B cell (primary cell): ENCODE data around the gene CD163. TPM values are rescaled to one million over a fixed set of nuclear protein-coding genes. Genes with fewer than 3 reads are reported as not detected.
"Not testable (repeated sequence)": the region's sequence is repeated elsewhere in the genome, so short reads cannot be mapped to it uniquely, and the experiment has no call there.

Experiments used
- ATAC-seq: fragments of 200-7000 bp; cut with Tn5 transposase; one replicate; pipeline ENCODE4 v1.10.0; 2021; ENCODE audit warnings: low read depth, mild to moderate bottlenecking, moderate number of reproducible peaks, moderate library complexity
- CTCF ChIA-PET: fragments of 350-600 bp; sonication (Branson Sonifier 250); formaldehyde crosslinking; loops from one replicate; lab custom pipeline; 2021; ENCODE audit warnings: antibody characterized with exemption, inconsistent platforms; lab: Charles Lee
- POLR2A ChIA-PET: fragments of 350-600 bp; sonication (Branson Sonifier 250); formaldehyde crosslinking; loops from one replicate; lab custom pipeline; 2021; ENCODE audit warnings: antibody characterized with exemption; lab: Charles Lee
- DNase-seq: peaks from one replicate; pipeline ENCODE4 v3.0.0; 2013
- H2AFZ ChIP-seq: 2 replicates; pipeline ENCODE4 v1.6.1; 2012; ENCODE audit warnings: mild to moderate bottlenecking, low read depth, low read length; ENCODE audit not compliant: insufficient read depth, poor library complexity, severe bottlenecking
- H3K27ac ChIP-seq, 2 donors: 1 replicate in 1 of 2; 2 replicates in 1 of 2; pipeline ENCODE4 v1.5.1; 2012 to 2013; ENCODE audit warnings: low read length in 2 of 2, mild to moderate bottlenecking in 2 of 2, moderate library complexity in 1 of 2
- H3K27me3 ChIP-seq, 4 experiments: fragments of 200-600 bp in 1 of 4; sonication (generic) in 1 of 4; replicated peaks in 1 of 4; 1 replicate in 2 of 4; 2 replicates in 2 of 4; pipeline versions ENCODE4 v1.6.1 to v1.7.0; 2013 to 2016; ENCODE audit warnings: low read length in 3 of 4, mild to moderate bottlenecking in 2 of 4, mixed read lengths in 1 of 4, moderate library complexity in 1 of 4; ENCODE audit not compliant: insufficient read depth in 4 of 4, control insufficient read depth in 3 of 4; ENCODE audit errors: control extremely low read depth in 1 of 4
- H3K36me3 ChIP-seq, 2 experiments: replicated peaks in 1 of 2; 1 replicate in 1 of 2; 2 replicates in 1 of 2; pipeline versions ENCODE4 v1.6.1 to v1.7.1; 2013; ENCODE audit warnings: low read length in 1 of 2; ENCODE audit not compliant: insufficient read depth in 2 of 2, control insufficient read depth in 1 of 2; ENCODE audit errors: control extremely low read depth in 1 of 2, extremely low read depth in 1 of 2
- H3K4me1 ChIP-seq, 2 donors: fragments of 200-600 bp in 1 of 2; sonication (generic) in 1 of 2; 1 replicate in 1 of 2; 2 replicates in 1 of 2; pipeline versions ENCODE4 v1.5.1 to v1.6.1; 2013 to 2017; ENCODE audit warnings: low read length in 2 of 2; ENCODE audit not compliant: control insufficient read depth in 2 of 2, insufficient read depth in 2 of 2
- H3K4me2 ChIP-seq: replicated peaks from 2 replicates; pipeline ENCODE3; 2012; ENCODE audit warnings: mild to moderate bottlenecking, low read depth, low read length; ENCODE audit not compliant: poor library complexity, severe bottlenecking
- H3K4me3 ChIP-seq, 5 experiments: fragments of 200-600 bp in 1 of 5; sonication (generic) in 1 of 5; 1 replicate in 3 of 5; 2 replicates in 2 of 5; pipeline versions ENCODE4 v1.5.1 to v1.7.0; 2011 to 2016; ENCODE audit warnings: low read length in 4 of 5, mild to moderate bottlenecking in 4 of 5, low read depth in 2 of 5, control low read depth in 1 of 5, moderate library complexity in 1 of 5; ENCODE audit not compliant: insufficient read depth in 1 of 5; ENCODE audit errors: control extremely low read depth in 1 of 5, extremely low read depth in 1 of 5
- H3K79me2 ChIP-seq: fragments of 200-600 bp; sonication (generic); one replicate; pipeline ENCODE4 v1.6.0; 2016; ENCODE audit warnings: low read length; ENCODE audit not compliant: control insufficient read depth, insufficient read depth
- H3K9ac ChIP-seq: fragments of 200-600 bp; sonication (generic); 2 replicates; pipeline ENCODE4 v1.6.1; 2017; ENCODE audit warnings: mild to moderate bottlenecking, low read length, moderate library complexity
- H3K9me3 ChIP-seq, 3 donors: one replicate each; pipeline versions ENCODE4 v1.6.1 to v1.7.1; 2013; ENCODE audit warnings: low read length in 2 of 3; ENCODE audit not compliant: control insufficient read depth in 2 of 3, insufficient read depth in 1 of 3; ENCODE audit errors: control extremely low read depth in 1 of 3
- H4K20me1 ChIP-seq: 2 replicates; pipeline ENCODE4 v1.6.0; 2012; ENCODE audit warnings: mild to moderate bottlenecking, low read length; ENCODE audit not compliant: insufficient read depth, control insufficient read depth, poor library complexity, severe bottlenecking
- H3K27ac Mint-ChIP-seq: one replicate; pipeline ENCODE4 v1.8.0; 2021; ENCODE audit warnings: mixed read lengths
- H3K27me3 Mint-ChIP-seq: one replicate; pipeline ENCODE4 v1.8.0; 2021; ENCODE audit warnings: mixed read lengths
- H3K4me1 Mint-ChIP-seq: one replicate; pipeline ENCODE4 v1.8.0; 2021; ENCODE audit warnings: mixed read lengths
- H3K4me3 Mint-ChIP-seq: one replicate; pipeline ENCODE4 v1.8.0; 2021; ENCODE audit warnings: mixed read lengths
- H3K9me3 Mint-ChIP-seq: one replicate; pipeline ENCODE4 v1.8.0; 2022; ENCODE audit warnings: mixed read lengths; ENCODE audit not compliant: insufficient read depth
- CTCF ChIP-seq: fragments of 200-600 bp; IDR thresholded peaks from one replicate; pipeline ENCODE4 v1.8.0; 2022; ENCODE audit warnings: antibody characterized with exemption, mild to moderate bottlenecking
- EZH2 ChIP-seq: IDR thresholded peaks from 2 replicates; pipeline ENCODE4 v1.6.1; 2012; ENCODE audit warnings: borderline replicate concordance, low read depth, mild to moderate bottlenecking, moderate library complexity, low read length; ENCODE audit not compliant: insufficient read depth, poor library complexity, severe bottlenecking
- WGBS: methylation state at CpG from one replicate; pipeline ENCODE4 v1.1.5; 2013; ENCODE audit warnings: missing lambda C conversion rate; ENCODE audit not compliant: insufficient coverage; 5-methylcytosine and 5-hydroxymethylcytosine counted together
- intact Hi-C: fragments of 100-400 bp; cut with micrococcal nuclease; formaldehyde crosslinking; loops from one replicate; pipeline ENCODE4 v1.10.0; 2022
- polyA plus RNA-seq: library from polyadenylated mRNA; depleted of rRNA; stranded (reverse); fragments of >200 nt; gene quantifications from 2 replicates; pipeline ENCODE4 v1.2.3, GENCODE V29; 2012
- total RNA-seq, 2 donors: library from RNA; stranded (reverse); fragments of 120-200 nt in 1 of 2; gene quantifications; 1 replicate in 1 of 2; 2 replicates in 1 of 2; pipeline versions ENCODE4 v1.2.3 to v1.2.4, GENCODE V29; 2013 to 2022

Gene CD163
- total and polyA plus RNA-seq, 2 donors (not counting 1 experiment from before 2014, with no cell fraction given) = 1.1 to 1.8 TPM

- Histone ChIP-seq H3K9me3 (no peaks in the 10 kb centered on the region), H3K27ac (no peak overlapping the region), H2AFZ (no peak overlapping the region), H3K79me2 (no peaks in the 10 kb centered on the region), H3K36me3 (no peaks in the 10 kb centered on the region), H3K27me3 (peaks cover 0 to 3% (median 0%) of the 10 kb centered on the region in 4 experiments), H3K4me2 (no peak overlapping the region), H3K4me1 (no peaks in the 10 kb centered on the region), H3K4me3 (no peak overlapping the region), H3K9ac (no peak overlapping the region), H4K20me1 (no peaks in the 10 kb centered on the region)
- H3K27me3 Mint-ChIP-seq = peaks cover 7% of the 10 kb centered on the region
- H3K4me1 Mint-ChIP-seq = no peaks in the 10 kb centered on the region
- POLR2A ChIA-PET = no interaction called here
- 79% methylated on average over 2 of the region's 3 CpGs for WGBS
- no peak for ATAC-seq
- H3K4me3 Mint-ChIP-seq = no peak overlapping the region
- CTCF ChIA-PET = no interaction called here
- TF ChIP-seq CTCF (no peak), EZH2 (no peak)
- no peak overlapping the region for H3K27ac Mint-ChIP-seq
- no peaks in the 10 kb centered on the region for H3K9me3 Mint-ChIP-seq
- intact Hi-C loops = no loop called here
- no peak for DNase-seq
These were observed 9.0 kb upstream of the CD163 start for GRCh38 chr12:7512553-7512952.

GRCh38 chr12:7509793-7510470 is 6.4 kb upstream of the CD163 start:
- H2AFZ ChIP-seq, H3K27me3 Mint-ChIP-seq, H3K9ac ChIP-seq, H3K4me3 Mint-ChIP-seq, H3K79me2 ChIP-seq, H3K4me3 ChIP-seq, H3K4me1 Mint-ChIP-seq, H3K27ac ChIP-seq, POLR2A ChIA-PET, CTCF ChIA-PET, intact Hi-C loops, H3K9me3 Mint-ChIP-seq, H3K36me3 ChIP-seq, ATAC-seq, H3K4me2 ChIP-seq, H4K20me1 ChIP-seq, H3K27ac Mint-ChIP-seq, DNase-seq, H3K9me3 ChIP-seq, H3K4me1 ChIP-seq, H3K27me3 ChIP-seq: not testable (repeated sequence)
- 95% methylated on average over 7 of the region's 14 CpGs for WGBS
